C4-2B (cell line): ENCODE results near the gene CYP27A1.

Experiments
- H3K27ac ChIP-seq: fragments of 450-650 bp; 2 replicates; pipeline ENCODE4 v1.5.1; 2017
- ZFX ChIP-seq: fragments of 450-650 bp; IDR thresholded peaks from 2 replicates; pipeline ENCODE4 v1.6.1; 2017
- TF ChIP-seq, protein P1 (sequence below): fragments of 450-650 bp; conservative IDR thresholded peaks from 2 replicates; pipeline ENCODE4 v1.5.1; 2017; ENCODE audit warnings: mild to moderate bottlenecking

The CYP27A1 gene

GRCh38 chr2:218744615-218745014 is 37.3 kb upstream of the CYP27A1 start:
- TF ChIP-seq ZFX = no peak
- TF ChIP-seq, protein P1, sequence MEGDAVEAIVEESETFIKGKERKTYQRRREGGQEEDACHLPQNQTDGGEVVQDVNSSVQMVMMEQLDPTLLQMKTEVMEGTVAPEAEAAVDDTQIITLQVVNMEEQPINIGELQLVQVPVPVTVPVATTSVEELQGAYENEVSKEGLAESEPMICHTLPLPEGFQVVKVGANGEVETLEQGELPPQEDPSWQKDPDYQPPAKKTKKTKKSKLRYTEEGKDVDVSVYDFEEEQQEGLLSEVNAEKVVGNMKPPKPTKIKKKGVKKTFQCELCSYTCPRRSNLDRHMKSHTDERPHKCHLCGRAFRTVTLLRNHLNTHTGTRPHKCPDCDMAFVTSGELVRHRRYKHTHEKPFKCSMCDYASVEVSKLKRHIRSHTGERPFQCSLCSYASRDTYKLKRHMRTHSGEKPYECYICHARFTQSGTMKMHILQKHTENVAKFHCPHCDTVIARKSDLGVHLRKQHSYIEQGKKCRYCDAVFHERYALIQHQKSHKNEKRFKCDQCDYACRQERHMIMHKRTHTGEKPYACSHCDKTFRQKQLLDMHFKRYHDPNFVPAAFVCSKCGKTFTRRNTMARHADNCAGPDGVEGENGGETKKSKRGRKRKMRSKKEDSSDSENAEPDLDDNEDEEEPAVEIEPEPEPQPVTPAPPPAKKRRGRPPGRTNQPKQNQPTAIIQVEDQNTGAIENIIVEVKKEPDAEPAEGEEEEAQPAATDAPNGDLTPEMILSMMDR = no peak
- no peak overlapping the region for H3K27ac ChIP-seq

DNA sequence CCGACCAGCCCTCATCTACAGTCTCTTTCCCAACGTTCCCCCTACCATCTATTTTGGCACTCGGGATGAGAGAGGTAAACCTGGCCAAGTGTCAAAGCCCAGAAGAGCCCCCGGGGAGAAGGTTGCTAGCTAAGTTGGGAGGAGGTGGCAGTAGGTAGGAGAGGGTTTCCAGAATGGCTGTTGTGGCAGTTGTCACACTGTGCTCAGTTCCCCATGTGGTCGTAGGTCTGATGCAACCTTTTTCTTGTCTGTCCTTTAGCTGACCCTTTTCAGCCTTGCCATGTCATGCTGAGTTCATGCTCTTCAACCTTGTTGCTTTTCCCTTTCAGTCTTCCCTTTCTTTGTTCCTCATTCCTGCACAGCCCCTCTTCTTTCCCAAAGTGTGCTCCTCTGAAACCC is 36.8 kb upstream of the CYP27A1 start:
- TF ChIP-seq, protein P1 = no peak
- no peak for TF ChIP-seq ZFX
- H3K27ac ChIP-seq = no peak overlapping the region

DNA sequence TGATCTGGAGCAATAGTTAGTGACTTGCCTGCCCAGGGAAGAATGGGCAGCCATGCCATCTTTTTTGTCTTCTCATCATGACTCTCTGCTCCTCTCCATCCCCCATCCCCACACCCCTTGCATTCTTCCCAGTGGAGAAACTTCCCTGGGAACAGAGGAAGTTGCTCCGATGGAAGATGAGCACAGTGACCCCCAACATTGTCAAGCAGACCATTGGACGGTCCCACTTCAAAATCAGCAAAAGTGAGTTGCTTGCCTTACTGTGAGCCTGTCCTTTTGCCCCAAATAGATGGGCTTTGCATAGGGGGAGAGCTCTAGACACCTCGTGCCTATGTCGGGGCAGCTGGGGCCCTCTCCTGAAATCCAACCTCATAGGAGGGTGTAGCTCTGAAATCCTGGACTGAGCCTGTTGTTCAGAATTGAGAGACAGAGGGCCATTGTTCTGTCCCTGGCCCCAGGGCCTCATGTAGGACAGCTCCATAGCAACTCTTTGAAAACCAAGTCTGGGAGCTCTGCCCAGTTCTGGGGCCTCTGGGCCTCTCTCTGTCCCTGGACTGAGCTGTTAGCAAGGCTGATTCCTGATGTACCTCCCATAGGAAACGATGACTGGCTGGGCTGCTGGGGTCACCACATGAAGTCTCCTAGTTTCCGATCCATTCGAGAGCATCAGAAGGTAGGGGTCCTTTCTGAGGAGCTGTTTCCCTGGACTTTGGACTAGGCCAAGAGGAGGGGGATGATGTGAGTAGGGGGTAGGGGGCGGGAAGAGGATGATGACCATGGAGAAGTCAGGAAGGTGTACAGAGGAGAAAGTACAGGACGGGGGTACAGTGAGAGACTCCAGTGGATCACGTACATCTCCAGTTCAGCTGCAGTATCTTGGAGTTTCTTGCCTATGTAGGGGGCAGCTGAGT is 36.1 kb upstream of the CYP27A1 start:
- H3K27ac ChIP-seq = no peak overlapping the region
- TF ChIP-seq, protein P1 = no peak
- no peak for TF ChIP-seq ZFX

DNA sequence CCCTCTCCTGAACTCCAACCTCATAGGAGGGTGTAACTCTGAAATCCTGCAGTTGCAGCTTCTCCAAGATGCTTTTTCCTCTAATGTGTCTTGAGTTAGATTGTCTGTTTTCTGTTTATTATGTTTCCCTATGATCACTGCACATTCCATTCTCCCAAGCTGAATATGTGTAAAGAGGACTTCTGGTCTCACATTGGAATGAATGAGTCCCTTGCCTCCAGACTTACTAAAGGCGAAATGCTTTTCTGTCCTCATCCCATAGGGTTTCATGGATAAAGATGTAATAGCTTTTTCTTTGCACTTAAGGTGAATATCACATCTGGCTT is 35.5 kb upstream of the CYP27A1 start:
- H3K27ac ChIP-seq = no peak overlapping the region
- no peak for TF ChIP-seq ZFX
- TF ChIP-seq, protein P1 = no peak

GRCh38 chr2:218746960-218747359 is 35.0 kb upstream of the CYP27A1 start:
- TF ChIP-seq, protein P1 = no peak
- no peak for TF ChIP-seq ZFX
- no peak overlapping the region for H3K27ac ChIP-seq

- no peak for TF ChIP-seq ZFX
- TF ChIP-seq, protein P1 = no peak
- H3K27ac ChIP-seq = no peak overlapping the region
These were observed 33.1 kb upstream of the CYP27A1 start for GRCh38 chr2:218748741-218749441.

- H3K27ac ChIP-seq = no peak overlapping the region
- TF ChIP-seq ZFX = no peak
- TF ChIP-seq, protein P1 = no peak
These were observed 27.7 kb upstream of the CYP27A1 start for GRCh38 chr2:218754201-218754600.
